Stimulated activated naive CD4-positive, alpha-beta T cell treated with Interleukin-2 at 50 U/mL for 16 hours (primary cell): Measurements from ENCODE around the gene PARD3B.

Source experiments
- DNase-seq: peaks from one replicate; lab custom pipeline; 2025; lab: John Stamatoyannopoulos, UW

The PARD3B gene

GRCh38 chr2:204892506-204893255 lies 347.4 kb downstream of the PARD3B start:
- DNase-seq, result no peak

GRCh38 chr2:204896146-204896545 lies 350.9 kb downstream of the PARD3B start:
- no peak for DNase-seq

- DNase-seq, result no peak
Measured at GRCh38 chr2:204897561-204897960, 352.3 kb downstream of the PARD3B start.

GRCh38 chr2:204898928-204899640 lies 353.8 kb downstream of the PARD3B start:
- DNase-seq, result no peak

- DNase-seq, result no peak
Measured at GRCh38 chr2:204899983-204900382, 354.7 kb downstream of the PARD3B start.

- no peak for DNase-seq
Measured at GRCh38 chr2:204900487-204900886, 355.2 kb downstream of the PARD3B start.

GRCh38 chr2:204900910-204901309 lies 355.6 kb downstream of the PARD3B start:
- no peak for DNase-seq

- no peak for DNase-seq
Measured at GRCh38 chr2:204901591-204901990, 356.3 kb downstream of the PARD3B start.

- DNase-seq, result no peak
Measured at GRCh38 chr2:204909791-204910190, 364.5 kb downstream of the PARD3B start.

- no peak for DNase-seq
Measured at GRCh38 chr2:204913312-204913711, 368.0 kb downstream of the PARD3B start.

GRCh38 chr2:204913854-204914464 lies 368.7 kb downstream of the PARD3B start:
- no peak for DNase-seq

- DNase-seq, result no peak
Measured at GRCh38 chr2:204914708-204915107, 369.4 kb downstream of the PARD3B start.

GRCh38 chr2:204917089-204917701 lies 371.9 kb downstream of the PARD3B start:
- DNase-seq, result no peak

- DNase-seq, result no peak
Measured at GRCh38 chr2:204920776-204921175, 375.5 kb downstream of the PARD3B start.

- DNase-seq, result no peak
Measured at GRCh38 chr2:204923957-204924356, 378.7 kb downstream of the PARD3B start.

GRCh38 chr2:204931562-204931961 lies 386.3 kb downstream of the PARD3B start:
- no peak for DNase-seq

GRCh38 chr2:204933735-204934374 lies 388.6 kb downstream of the PARD3B start:
- DNase-seq, result no peak

- DNase-seq, result no peak
Measured at GRCh38 chr2:204944927-204945326, 399.7 kb downstream of the PARD3B start.

- no peak for DNase-seq
Measured at GRCh38 chr2:204945376-204945775, 400.1 kb downstream of the PARD3B start.

- no peak for DNase-seq
Measured at GRCh38 chr2:204946892-204947291, 401.6 kb downstream of the PARD3B start.

- DNase-seq, result no peak
Measured at GRCh38 chr2:204947405-204947804, 402.1 kb downstream of the PARD3B start.
